H1 (cell line): ENCODE data around the gene GABARAPL1. TPM values are rescaled to one million over a fixed set of nuclear protein-coding genes. Genes with fewer than 3 reads are reported as not detected.

ENCODE experiments used
- BACH1 ChIP-seq: IDR thresholded peaks from 2 replicates; pipeline ENCODE4 v1.6.1; 2012; ENCODE audit warnings: low read length, improper control_type of control experiment
- CBX5 ChIP-seq: fragments of 300-800, 300-1000 bp; sonication (generic); IDR thresholded peaks from 2 replicates; pipeline ENCODE4 v1.7.1; 2016; ENCODE audit warnings: antibody characterized with exemption, low read length, low read depth
- CBX8 ChIP-seq: fragments of 300-800, 300-1000 bp; sonication (generic); IDR thresholded peaks from 2 replicates; pipeline ENCODE4 v1.7.1; 2016; ENCODE audit warnings: low read depth, low read length, borderline replicate concordance
- CHD1 ChIP-seq: IDR thresholded peaks from 2 replicates; pipeline ENCODE4 v1.6.1; 2012; ENCODE audit warnings: low read depth, low read length, improper control_type of control experiment
- EGR1 ChIP-seq: IDR thresholded peaks from 2 replicates; pipeline ENCODE4 v1.6.1; 2011; ENCODE audit warnings: low read depth, low read length, borderline replicate concordance
- JUN ChIP-seq: IDR thresholded peaks from 2 replicates; pipeline ENCODE4 v1.6.1; 2011; ENCODE audit warnings: low read depth, mild to moderate bottlenecking, improper control_type of control experiment, low read length
- KDM4A ChIP-seq: IDR thresholded peaks from one replicate; pipeline ENCODE4 v1.7.1; 2012; ENCODE audit warnings: low read depth, mild to moderate bottlenecking, moderate library complexity, low read length, inconsistent platforms; ENCODE audit not compliant: severe bottlenecking
- POLR2A ChIP-seq, 2 experiments: IDR thresholded peaks; 1 replicate in 1 of 2; 2 replicates in 1 of 2; pipeline ENCODE4 v1.6.1; 2011; ENCODE audit warnings: low read depth in 2 of 2, low read length in 2 of 2, mild to moderate bottlenecking in 2 of 2; ENCODE audit errors: control extremely low read depth in 1 of 2
- TAF1 ChIP-seq: IDR thresholded peaks from 2 replicates; pipeline ENCODE4 v1.6.1; 2011; ENCODE audit warnings: mild to moderate bottlenecking, low read depth, low read length
- TEAD4 ChIP-seq: IDR thresholded peaks from 2 replicates; pipeline ENCODE4 v1.6.1; 2012; ENCODE audit warnings: low read depth, low read length, inconsistent platforms, mixed read lengths
- polyA plus RNA-seq, 7 experiments: library from polyadenylated mRNA; depleted of rRNA in 3 of 7; stranded (reverse) in 5 of 7; unstranded in 2 of 7; fragments of >200 nt in 5 of 7; fragments of 200-250 nt in 2 of 7; gene quantifications; 1 replicate in 5 of 7; 2 replicates in 1 of 7; 4 replicates in 1 of 7; pipeline versions ENCODE4 v1.2.1 to v1.2.3, GENCODE V29; 2011 to 2013; ENCODE audit warnings: missing spikeins in 2 of 7, mixed read lengths in 2 of 7
- total RNA-seq: library from RNA; stranded (reverse); fragmentation: NEBNext Ultra II Directional; extraction: Animal tissue kit (Norgen Biotek cat#: 25700); gene quantifications from 2 replicates; pipeline ENCODE4 v1.2.1, GENCODE V29; 2021
- TF ChIP-seq, protein P1 (sequence below): IDR thresholded peaks from 2 replicates; pipeline ENCODE4 v1.6.1; 2012; ENCODE audit warnings: inconsistent platforms

GABARAPL1 gene
- total and polyA plus RNA-seq, 2 of the 8 experiments (the other 6 are each of a cell fraction or from before 2014, with no cell fraction given) = 56.1 to 87.9 TPM

DNA sequence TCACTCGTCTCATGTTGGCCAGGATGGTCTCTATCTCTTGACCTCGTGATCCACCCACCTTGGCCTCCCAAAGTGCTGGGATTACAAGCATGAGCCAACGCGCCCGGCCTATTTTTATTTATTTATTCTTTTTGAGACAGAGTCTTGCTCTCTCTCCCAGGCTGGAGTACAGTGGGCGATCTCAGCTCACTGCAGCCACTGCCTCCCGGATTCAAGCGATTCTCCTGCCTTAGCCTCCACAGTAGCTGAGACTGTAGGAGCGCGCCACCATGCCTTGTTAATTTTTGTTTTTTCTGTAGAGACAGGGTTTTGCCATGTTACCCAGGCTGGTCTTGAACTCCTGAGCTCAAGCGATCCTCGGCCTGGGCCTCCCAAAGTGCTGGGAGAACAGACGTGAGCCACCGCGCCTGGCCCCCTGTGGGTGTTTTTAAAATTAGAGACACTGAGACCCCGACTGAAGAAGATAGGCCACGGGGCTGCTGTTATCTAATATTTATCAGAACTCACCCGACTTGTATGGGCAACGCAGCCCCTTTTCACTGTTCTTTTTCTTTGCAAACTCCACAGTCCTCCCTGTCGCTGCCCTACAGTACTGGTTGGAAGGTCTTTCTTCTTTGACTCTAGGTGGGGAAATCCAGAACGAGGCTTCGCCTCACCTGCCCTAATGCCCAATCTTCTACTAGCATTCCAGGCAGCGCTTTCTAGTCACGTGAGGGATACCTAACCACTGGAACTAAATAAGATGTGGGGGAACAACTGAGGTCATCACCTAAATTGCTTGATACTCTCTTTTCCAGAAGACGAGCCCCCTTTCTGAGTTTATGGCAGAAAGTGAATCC, 1.4 kb upstream of the GABARAPL1 start (continued):
- TF ChIP-seq KDM4A (no peak), JUN (no peak), BACH1 (no peak), POLR2A (IDR thresholded peaks at IDR 0.05; ENCODE audit: control extremely low read depth in 1 of 2, low read depth in 2 of 2, low read length in 2 of 2) (no peak), CBX5 (no peak), TEAD4 (no peak), TAF1 (no peak), EGR1 (no peak), CBX8 (no peak), CHD1 (no peak)
- TF ChIP-seq, protein P1, sequence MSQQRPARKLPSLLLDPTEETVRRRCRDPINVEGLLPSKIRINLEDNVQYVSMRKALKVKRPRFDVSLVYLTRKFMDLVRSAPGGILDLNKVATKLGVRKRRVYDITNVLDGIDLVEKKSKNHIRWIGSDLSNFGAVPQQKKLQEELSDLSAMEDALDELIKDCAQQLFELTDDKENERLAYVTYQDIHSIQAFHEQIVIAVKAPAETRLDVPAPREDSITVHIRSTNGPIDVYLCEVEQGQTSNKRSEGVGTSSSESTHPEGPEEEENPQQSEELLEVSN = no peak
- TF ChIP-seq, all 59 proteins: peak for 0
